Kidney epithelial cell (primary cell): Measurements from ENCODE around the gene KRR1. TPM values are rescaled to one million over a fixed set of nuclear protein-coding genes. Genes with fewer than 3 reads are reported as not detected.
A peak's percentile ranks its signal among the peaks of the same experiment; 100 is the strongest.
"Not testable (repeated sequence)": the region's sequence is repeated elsewhere in the genome, so short reads cannot be mapped to it uniquely, and the experiment has no call there.

ENCODE experiments used
- DNase-seq: peaks from one replicate; pipeline ENCODE4 v3.0.0-alpha.2; 2010; ENCODE audit warnings: low read depth
- H3K27me3 ChIP-seq: 2 replicates; pipeline ENCODE4 v1.6.0; 2011; ENCODE audit warnings: low read length; ENCODE audit not compliant: control insufficient read depth, insufficient read depth
- H3K36me3 ChIP-seq: 2 replicates; pipeline ENCODE4 v1.5.1; 2011; ENCODE audit warnings: low read length; ENCODE audit not compliant: control insufficient read depth, insufficient read depth
- H3K4me3 ChIP-seq: 2 replicates; pipeline ENCODE4 v1.5.1; 2011; ENCODE audit warnings: low read depth, mild to moderate bottlenecking, control low read depth, low read length
- total RNA-seq: library from RNA; depleted of rRNA; stranded (reverse); fragments of >200 nt; gene quantifications from 2 replicates; pipeline ENCODE4 v1.2.3, GENCODE V29; 2015
- TF ChIP-seq, protein P1 (sequence below): IDR thresholded peaks from 2 replicates; pipeline ENCODE4 v1.5.1; 2011; ENCODE audit warnings: mild to moderate bottlenecking, moderate library complexity, low read length, control low read depth, inconsistent platforms; ENCODE audit not compliant: insufficient read depth, poor library complexity, severe bottlenecking

Gene KRR1
- total RNA-seq, 1 donor from 2014 or later: 31.2 TPM

DNA sequence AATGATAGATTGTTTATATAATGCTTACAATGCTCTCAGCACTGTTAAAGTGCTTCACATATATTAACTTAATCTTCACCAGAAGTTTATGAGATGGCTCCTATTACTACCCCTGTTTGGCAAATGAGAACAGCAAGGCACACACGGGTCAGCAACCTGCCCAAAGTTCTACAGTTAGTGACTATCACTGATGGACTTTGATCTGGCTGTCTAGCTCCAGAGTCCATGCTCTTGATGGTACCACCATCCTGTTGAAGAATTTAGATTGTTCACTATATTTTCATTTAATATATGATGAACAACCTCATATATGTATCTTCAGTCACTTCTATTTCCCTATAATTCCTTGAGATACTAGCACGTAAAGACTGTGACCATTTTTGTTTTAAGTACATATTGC lies 20.2 kb downstream of the KRR1 start:
- no peaks in the 10 kb centered on the region for H3K27me3 ChIP-seq
- H3K4me3 ChIP-seq: no peak overlapping the region
- TF ChIP-seq, protein P1, sequence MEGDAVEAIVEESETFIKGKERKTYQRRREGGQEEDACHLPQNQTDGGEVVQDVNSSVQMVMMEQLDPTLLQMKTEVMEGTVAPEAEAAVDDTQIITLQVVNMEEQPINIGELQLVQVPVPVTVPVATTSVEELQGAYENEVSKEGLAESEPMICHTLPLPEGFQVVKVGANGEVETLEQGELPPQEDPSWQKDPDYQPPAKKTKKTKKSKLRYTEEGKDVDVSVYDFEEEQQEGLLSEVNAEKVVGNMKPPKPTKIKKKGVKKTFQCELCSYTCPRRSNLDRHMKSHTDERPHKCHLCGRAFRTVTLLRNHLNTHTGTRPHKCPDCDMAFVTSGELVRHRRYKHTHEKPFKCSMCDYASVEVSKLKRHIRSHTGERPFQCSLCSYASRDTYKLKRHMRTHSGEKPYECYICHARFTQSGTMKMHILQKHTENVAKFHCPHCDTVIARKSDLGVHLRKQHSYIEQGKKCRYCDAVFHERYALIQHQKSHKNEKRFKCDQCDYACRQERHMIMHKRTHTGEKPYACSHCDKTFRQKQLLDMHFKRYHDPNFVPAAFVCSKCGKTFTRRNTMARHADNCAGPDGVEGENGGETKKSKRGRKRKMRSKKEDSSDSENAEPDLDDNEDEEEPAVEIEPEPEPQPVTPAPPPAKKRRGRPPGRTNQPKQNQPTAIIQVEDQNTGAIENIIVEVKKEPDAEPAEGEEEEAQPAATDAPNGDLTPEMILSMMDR: no peak
- no peak for DNase-seq
- H3K36me3 ChIP-seq: no peaks in the 10 kb centered on the region

DNA sequence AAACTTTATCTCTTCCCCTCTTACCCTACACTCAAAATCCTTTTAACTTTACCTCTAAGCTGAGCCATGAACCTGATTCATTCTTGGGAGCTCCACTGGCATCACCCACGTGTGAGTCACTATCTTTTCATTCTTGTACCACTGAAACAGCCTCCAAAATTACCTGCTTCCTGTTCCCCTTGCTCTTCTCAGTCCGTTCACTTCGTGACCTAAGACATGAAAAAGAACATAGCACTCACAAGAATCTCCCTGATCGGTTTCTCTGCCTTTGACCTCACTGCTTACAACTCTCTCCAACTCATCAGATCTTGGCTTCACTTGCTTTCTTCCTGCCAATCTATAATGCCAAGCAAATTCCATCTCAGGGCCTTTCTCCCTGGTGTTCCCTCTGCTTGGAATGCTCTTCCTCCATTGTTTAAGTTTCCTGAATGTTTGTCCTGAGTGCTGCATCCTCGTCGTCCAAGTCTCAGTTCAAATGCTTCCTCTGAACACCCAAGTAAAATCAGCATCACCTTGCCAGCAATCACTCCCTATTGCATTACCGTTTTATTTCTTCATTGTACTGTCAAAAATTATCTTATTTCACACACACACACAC lies 21.7 kb downstream of the KRR1 start:
- Histone ChIP-seq H3K4me3 (no peak overlapping the region), H3K36me3 (no peaks in the 10 kb centered on the region), H3K27me3 (no peaks in the 10 kb centered on the region)
- no peak for DNase-seq
- TF ChIP-seq, protein P1: no peak

DNA sequence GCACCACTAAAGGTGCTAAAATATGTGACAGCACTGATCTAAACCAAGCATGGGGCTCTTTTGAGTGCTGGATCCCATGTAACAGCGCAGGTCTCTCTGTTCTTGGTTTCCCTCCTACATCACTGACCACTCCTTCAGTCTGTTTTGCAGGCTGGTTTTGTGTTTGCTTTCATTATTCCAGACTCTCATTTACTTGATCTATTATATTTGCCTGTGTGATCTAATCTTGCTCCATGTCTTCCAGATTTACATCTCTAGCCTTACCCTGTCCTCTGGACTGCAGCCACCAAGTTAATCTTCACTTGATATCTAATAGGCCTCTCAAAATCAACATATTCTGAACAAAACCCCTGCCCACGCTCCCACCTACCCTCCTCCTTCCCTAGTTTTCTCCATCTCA lies 22.2 kb downstream of the KRR1 start:
- DNase-seq: no peak
- no peak overlapping the region for H3K4me3 ChIP-seq
- no peaks in the 10 kb centered on the region for H3K36me3 ChIP-seq
- TF ChIP-seq, protein P1: no peak
- H3K27me3 ChIP-seq: no peaks in the 10 kb centered on the region

DNA sequence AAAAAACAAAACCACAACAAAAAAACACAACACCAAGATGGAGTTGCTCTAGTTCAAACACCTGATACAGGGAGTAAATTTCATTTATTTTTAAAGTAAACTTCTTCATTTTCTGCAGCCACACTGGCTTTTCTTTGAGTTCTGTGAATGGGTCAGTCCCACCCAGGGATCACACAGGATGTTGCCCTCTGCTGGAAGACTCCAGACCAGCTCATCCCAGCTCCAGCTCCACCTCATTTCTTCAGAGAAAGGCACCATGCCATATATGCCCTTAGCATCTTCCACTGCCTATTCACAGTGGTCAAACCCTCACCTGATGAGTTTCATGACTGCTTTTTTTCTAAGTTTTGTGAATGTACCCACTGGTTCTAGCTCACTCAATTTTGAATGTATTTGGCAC lies 22.9 kb downstream of the KRR1 start:
- Histone ChIP-seq H3K36me3 (no peaks in the 10 kb centered on the region), H3K27me3 (no peaks in the 10 kb centered on the region), H3K4me3 (no peak overlapping the region)
- DNase-seq: no peak
- TF ChIP-seq, protein P1: peak; percentile 22

DNA sequence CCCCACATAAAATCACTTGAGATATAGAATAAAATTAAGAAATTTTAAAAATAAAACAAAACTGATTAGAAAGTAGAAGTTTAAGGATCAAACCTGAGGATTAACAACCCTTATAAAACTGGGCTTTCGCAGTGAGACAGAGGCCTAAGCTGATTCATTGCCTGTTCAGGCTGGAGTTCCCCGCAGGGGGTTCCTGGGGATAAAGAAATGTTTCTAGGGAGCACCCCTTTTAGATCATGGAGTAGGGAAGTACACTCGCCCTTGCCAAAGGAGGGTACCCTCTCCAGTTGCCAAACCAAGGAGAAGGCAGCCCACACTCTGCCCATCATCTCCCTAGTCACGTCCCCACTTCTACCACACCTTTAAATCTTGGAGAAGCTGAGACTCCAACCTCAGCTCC lies 24.1 kb downstream of the KRR1 start:
- TF ChIP-seq, protein P1: no peak
- H3K27me3 ChIP-seq: no peaks in the 10 kb centered on the region
- no peak overlapping the region for H3K4me3 ChIP-seq
- H3K36me3 ChIP-seq: no peaks in the 10 kb centered on the region
- no peak for DNase-seq

DNA sequence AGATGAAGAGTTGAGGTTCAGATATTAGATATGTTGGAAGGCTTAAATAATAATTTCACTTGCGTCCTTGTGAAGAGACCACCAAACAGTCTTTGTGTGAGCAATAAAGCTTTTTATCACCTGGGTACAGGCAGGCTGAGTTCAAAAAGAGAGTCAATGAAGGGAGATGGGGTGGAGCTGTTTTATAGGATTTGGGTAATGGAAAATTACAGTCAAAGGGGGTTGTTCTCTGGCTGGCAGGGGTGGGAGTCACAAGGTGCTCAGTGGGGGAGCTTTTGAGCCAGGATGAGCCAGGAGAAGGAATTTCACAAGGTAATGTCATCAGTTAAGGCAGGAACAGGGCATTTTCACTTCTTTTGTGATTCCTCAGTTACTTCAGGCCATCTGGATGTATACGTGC lies 27.0 kb downstream of the KRR1 start:
- not testable (repeated sequence) for H3K27me3 ChIP-seq, H3K4me3 ChIP-seq, H3K36me3 ChIP-seq, DNase-seq
